Measurements from ENCODE around the gene NBEAL1.
"Not testable (repeated sequence)": the region's sequence is repeated elsewhere in the genome, so short reads cannot be mapped to it uniquely, and the experiment has no call there.

Gene NBEAL1

DNA sequence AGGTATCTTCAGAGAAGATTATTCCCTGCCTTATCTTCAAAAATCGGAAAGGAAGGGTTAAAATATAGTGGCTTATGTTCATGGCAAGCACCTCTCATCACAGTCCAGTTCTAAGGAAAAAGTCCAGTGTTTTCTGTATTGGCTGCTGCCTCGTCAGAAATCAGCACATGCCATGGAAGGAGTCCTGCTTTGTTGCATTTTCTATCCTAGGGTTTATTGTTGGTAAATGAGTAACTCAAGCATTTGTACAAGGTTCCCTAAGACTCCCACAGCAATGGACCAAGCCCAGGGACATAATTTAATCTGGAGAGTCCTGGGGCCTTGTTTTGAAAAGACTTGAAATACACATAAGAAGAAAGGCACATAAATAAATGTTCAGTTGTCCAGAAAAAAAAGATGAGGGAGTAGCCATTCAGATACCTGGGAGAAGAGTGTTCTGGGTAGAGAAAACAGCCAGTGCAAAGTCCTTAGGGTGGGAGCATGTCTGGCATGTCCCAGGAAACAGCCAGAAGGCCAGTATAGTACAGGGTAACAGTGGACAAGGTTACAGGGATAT lies 26.4 kb downstream of the NBEAL1 start:
- no peak for DNase-seq

DNA sequence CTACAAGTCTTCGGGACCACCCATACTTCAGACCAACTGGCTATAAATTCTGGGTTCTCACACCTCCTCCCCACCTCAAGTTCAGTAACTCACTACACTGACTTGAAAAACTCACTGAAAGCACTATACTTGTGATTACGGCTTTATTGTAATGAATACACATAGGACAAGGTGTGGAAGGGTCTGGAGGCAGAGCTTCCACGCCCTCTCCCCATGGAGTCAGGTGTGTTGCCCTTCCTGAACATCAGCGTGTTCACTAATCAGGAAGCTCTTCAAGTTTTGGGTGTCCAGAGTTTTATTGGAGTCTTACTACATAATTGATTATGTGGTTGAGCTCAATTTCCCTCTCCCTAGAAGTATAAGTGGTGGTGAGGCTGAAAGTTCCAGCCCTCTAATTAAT lies 27.5 kb downstream of the NBEAL1 start:
- DNase-seq = no peak

DNA sequence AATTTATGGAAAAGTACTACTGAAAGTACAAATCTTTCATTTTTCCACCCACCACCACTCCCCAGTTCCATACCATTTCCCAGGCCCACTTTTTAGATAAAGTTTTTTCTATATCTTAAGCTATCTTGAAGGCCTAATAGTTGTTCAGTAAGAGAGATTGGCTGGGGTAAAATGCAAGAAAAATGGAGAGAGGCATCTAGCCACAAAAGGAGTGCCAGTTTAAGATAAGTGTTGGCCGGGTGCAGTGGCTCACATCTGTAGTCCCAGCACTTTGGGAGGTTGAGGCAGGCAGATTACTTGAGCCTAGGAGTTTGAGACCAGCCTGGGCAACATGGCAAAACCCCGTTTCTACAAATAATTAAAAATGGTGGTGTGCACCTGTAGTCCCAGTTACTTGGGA lies 28.6 kb downstream of the NBEAL1 start:
- no peak for DNase-seq

DNA sequence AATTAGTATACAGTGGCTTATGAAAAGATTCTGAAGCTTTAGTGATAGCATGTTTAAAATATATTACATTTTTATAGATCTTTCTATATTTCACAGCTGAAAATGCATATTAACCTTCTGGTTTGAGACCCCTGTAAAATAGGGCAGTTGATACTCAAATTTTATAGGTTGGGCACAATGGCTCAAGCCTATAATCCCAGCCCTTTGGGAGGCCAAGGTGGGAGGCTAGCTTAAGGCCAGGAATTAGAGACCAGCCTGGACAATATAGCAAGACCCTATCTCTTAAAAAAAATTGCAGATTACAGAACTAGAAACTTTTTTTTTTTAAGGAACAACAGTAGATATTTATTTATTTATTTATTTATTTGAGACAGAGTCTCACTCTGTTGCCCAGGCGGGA lies 31.2 kb downstream of the NBEAL1 start:
- no peak for DNase-seq

DNA sequence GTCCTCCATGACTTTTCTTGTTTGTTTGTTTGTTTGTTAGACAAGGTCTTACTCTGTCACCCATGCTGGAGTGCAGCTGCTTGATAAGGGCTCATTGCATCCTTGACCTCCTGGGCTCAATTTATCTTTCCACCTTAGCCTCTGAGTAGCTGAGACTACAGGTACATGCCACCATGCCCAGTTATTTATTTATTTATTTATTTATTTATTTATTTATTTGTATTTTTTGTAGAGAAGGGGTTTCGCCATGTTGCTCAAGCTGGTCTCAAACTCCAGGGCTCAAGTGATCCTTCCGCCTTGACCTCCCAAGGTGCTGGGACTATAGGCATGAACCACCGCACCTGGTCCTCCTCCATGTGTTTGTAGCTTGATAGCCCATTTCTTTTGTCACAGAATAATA lies 37.9 kb downstream of the NBEAL1 start:
- no peak for DNase-seq

DNA sequence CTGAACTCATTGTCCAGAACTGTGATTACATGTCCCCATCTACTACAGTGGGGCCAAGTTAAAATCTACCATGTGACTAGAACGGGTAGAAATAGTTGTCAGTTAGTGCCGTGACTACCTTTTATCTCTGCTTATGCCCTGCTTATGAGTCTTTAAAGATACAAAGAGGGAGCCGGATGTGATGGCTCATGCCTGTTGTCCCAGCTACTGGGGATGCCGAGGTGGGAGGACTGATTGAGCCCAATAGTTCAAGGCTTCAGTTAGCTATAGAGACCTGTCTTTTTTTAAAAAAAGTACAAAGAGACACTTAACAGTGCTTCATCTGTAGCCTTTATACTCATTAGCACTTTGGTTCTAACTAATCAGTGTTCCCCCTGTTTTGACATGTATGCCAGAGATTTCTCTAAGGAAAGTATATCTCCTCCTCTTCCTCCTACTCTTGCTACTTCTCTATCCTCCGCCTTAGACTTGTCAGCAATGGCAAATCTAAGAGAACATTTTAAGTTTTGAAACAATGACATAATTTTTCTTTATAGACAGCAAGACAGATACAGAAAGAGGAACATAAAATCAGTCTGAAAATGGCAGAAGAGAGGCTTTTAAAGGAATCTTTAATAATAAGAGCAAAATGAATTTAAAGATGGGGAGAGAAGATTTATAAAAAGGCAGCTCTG lies 45.0 kb downstream of the NBEAL1 start:
- no peak for DNase-seq

DNA sequence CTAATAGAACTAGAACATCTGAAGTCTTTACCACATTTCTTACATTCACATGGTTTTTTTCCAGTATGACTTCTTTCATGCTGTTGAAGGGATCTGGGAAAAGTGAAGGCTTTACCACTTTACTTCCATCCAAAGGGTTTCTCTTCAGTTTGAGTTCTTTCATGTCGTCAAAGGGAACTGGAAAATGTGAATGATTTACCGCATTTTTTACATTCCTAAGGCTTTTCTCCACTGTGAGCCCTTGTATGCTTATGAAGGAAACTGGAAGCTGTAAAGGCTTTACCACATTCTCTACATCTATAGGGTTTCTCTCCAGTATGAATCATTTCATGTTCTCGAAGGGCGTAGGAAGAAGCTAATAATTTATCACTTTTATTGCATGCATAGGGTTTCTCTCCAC lies 46.7 kb downstream of the NBEAL1 start:
- DNase-seq = no peak

DNA sequence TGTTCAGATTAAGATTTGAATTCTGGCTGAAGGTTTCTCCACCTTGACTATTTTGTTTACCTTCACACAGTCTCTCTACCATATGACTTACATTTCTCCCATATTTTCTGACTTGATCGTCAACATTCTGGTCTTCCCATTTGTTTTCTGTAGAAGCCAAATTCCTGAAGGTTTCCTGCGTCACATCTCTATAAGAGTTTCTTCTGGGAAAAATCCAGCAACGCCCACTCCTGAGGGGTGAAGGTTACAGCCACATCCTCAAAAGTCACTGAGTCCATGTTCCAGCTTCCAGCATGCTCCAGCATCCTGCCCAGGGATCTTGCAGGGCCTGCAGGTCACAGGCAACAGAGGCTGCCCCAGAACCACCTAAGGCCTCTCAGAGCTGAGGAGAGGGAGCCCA lies 47.5 kb downstream of the NBEAL1 start:
- DNase-seq = no peak

DNA sequence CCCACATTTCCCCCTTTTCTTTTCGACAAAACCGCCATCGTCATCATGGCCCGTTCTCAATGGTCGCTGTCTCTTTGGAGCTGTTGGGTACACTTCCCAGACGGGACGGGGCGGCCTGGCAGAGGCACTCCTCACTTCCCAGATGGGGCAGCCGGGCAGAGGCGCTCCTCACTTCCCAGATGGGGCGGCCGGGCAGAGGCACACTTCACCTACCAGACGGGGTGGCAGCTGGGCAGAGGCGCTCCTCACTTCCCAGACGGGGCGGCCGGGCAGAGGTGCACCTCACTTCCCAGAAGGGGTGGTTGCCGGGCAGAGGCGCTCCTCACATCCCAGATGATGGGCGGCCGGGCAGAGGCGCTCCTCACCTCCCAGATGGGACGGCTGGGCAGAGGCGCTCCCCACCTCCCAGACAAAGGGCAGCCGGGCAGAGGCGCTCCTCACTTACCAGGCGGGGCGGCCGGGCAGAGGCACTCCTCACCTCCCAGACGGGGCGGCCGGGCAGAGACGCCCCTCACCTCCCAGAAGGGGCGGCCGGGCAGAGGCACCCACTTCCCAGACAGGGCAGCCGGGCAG lies 51.9 kb downstream of the NBEAL1 start:
- DNase-seq = not testable (repeated sequence)

DNA sequence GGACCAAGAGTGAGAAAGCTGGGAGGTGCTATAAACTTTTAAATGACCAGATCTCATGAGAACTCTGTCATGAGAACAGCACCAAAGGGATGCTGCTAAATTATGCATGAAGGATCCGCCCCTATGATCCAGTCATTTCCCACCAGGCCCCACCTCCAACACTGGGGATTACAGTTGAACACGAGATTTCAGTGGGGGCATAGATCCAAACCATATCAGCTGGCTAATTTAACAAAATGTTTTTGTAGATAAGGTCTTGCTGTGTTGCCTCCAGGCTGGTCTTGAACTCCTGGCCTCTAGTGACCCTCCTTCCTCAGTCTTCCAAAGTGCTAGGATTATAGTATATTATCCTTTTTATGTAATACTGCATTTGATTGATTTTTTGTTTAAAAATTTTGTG lies 56.0 kb downstream of the NBEAL1 start:
- DNase-seq = no peak

DNA sequence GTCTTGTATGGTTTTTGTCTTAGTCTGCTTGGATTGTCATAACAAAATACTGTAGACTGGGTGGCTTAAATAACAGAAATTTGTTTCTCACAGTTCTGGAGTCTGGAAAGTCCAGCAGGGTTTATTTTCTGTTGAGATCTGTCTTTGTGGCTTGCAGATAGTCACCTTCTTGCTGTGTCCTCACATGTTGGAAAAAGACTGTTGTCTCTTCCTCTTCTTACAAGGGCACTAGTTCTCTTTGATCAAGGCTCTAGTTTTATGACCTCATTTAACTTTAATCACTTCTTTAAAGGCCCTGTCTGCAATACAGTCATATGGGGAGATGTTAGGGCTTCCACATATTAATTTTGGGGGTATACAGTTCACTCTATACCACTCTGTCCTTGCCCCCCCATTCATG lies 56.5 kb downstream of the NBEAL1 start:
- no peak for DNase-seq

DNA sequence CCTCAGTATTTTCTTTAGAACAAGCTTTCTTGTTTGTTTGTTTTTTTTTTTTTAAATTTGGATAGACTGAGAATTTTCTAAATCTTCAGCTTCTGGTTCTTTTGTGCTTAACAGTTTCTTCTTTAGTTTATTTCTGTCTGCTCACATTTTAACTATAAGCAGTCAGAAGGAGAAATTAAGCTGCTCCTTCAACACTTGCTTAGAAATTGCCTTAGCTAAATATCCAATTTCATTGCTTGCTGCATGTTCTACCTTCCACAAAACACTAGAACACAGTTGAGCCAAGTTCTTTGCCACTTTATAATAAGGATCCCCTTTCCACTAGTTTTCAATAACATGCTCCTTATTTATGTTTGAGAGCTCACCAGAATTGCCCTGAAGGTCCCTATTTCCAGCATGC lies 57.7 kb downstream of the NBEAL1 start:
- DNase-seq = no peak

DNA sequence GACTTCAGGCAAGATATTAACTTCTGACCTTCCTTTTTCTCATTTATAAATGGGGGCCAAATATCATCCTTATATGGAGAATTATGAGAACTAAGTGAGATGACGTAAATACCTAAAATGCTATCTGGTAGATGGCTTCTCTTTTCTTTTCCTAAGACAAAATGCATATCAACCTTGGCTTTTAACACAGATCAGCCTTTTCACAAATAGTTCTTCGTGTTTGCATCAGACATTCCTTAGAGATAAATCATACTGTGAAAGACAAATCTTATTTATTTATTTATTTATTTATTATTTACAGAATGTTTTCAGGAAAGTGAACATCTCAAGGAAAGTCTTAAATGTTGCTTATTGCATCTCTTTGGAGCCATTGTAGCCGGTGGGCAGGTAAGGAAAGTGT lies 62.8 kb downstream of the NBEAL1 start:
- no peak for DNase-seq

DNA sequence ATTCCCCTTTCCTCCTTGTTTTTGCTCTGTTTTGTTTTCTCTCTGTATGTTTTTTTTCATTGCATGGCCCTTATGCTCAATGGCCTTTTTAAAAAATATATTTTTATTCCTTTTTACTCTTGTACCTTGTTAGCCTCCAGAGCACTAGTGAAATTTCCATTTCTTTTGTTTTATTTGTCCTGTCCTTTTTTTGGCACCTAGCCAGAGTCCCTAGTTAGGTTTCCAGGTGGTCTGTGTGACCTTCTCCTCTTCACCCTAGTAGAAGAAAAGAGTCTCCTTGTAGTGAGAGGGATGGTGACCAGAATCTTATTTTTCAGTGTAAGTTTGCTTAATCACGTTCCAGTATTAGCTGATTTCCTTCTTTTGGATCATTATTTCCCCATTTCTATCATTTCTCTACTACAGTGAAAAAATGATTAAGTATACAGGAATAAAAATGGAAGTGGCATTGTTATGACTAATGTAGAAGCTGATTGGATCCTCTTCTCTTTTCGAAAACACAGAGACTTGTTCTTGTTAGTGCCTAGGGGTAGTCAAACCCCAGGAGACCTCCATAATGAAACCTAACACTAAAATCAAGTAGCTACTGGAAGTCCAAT lies 65.9 kb downstream of the NBEAL1 start:
- no peak for DNase-seq

DNA sequence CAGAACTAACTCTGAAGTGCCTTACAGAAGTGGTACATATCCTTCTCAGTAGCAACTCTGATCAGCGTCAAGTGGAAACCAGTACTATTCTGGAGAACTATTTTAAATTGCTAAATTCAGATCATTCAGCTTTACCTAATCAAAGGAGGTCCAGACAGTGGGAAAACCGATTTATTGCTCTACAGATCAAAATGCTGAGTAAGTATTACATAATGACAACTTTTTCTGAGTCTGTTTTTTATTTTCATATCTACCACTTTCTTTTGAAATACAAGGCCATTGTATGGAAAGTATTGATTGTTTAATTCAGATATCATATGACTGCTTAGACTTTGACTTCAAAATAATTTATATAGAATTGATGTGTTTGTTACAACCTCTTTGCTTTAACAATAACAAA lies 68.7 kb downstream of the NBEAL1 start:
- no peak for DNase-seq

DNA sequence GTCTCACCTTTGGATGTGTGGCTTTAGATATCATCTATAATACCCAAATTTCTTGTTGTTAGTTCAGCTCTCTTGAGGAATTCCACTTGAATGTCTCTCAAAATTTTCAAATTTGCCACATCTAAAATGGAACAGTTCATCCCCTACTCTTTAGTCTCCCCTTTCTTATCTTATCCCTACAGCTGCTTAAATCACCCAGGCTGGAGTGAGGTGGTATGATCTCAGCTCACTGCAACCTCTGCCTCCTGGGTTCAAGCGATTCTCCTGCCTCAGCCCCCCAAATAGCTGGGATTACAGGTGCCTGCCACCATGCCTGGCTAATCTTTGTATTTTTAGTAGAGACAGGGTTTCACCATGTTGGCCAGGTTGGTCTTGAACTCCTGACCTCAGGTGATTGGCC lies 71.7 kb downstream of the NBEAL1 start:
- not testable (repeated sequence) for DNase-seq

DNA sequence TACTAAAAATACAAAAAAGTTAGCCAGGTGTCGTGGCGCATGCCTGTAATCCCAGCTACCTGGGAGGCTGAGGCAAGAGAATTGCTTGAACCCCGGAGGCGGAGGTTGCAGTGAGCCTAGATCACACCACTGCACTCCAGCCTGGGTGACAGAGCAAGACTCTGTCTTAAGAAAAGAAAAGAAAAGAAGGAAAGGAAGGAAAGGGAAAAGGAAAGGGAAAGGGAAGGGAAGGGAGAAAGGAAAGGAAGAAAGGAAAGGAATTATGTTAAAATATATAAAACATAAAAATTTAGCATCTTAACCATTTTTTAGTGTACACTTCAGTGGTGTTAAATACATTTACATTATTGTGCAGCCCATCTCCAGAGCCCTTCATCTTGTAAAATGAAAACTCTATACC lies 76.0 kb downstream of the NBEAL1 start:
- not testable (repeated sequence) for DNase-seq

DNA sequence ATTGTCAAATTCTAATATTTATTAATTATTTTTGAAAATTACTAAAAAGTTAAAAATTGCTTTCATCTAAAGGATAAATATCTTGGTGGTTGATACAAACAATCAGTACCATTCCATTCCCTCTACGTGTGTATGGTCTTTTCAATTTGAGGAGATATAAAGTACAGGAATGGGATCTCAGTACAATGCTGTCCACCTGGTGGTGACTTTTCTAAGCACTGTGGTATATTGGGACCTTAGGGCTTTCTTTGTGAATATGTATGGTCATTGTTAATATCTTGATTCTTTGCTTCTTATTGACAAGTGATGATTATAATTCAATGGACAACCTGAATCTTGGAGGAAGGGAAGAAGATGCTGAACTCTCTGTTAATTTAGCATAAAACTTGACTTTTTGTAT lies 83.1 kb downstream of the NBEAL1 start:
- no peak for DNase-seq

DNA sequence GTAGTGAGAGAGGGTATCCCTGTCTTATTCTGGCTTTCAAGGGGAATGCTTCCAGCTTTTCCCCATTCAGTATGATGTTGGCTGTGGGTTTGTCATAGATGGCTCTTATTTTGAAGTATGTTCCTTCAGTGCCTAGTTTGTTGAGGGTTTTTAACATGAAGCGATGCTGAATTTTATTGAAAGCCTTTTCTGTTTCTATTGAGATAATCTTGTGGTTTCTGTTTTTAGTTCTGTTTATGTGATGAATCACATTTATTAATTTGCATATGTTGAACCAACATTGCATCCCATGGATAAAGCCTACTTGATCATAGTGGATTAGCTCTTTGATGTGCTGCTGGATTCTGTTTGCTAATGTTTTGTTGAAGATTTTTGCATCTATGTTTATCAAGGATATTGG lies 87.7 kb downstream of the NBEAL1 start:
- DNase-seq = not testable (repeated sequence)

DNA sequence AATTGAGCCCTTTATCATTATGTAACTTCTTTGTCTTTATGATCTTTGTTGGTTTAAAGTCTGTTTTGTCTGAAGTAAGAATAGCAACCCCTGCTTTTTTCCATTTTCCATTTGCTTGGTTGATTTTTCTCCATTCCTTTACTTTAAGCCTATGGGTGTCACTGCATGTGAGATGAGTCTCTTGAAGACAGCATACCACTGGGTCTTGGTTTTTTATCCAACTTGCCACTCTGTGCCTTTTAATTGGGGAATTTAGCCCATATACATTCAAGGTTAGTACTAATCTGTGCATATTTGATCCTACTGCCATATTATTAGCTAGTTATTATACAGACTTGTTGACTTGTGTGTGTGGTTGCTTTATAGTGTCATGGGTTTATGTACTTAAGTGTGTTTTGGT lies 89.6 kb downstream of the NBEAL1 start:
- no peak for DNase-seq

DNA sequence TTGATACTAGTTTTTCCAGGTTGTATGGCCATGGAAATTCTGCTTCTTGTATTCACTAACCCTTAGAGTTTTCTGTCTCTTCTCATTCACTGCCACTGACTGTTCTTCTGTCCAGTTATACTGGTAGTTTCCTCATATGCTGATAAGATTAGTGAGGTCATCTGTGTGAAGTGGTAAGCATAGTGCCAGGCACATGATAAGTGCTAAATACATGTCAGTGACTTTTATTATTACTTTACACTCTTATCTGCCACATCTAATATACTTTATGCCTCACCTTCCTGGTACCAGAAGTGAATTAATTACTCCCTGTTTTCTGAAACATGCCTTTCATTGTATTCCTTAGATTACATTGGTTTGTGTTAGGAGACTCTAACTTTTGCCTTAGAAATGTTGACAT lies 91.3 kb downstream of the NBEAL1 start:
- no peak for DNase-seq

DNA sequence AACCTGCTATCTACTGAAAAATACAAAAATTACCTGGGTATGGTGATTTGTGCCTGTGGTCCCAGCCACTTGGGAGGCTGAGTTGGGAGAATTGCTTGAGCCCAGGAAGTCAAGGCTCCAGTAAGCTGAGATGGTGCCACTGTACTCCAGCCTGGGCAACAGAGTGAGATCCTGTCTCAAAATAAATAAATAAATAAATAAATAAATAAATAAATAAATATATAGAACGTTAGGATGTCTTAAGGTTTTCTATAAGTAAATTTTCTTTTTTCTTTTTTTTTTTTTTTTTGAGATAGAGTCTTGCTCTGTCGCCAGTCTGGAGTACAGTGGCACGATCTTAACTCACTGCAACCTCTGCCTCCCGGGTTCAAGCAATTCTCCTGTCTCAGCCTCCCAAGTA lies 95.8 kb downstream of the NBEAL1 start:
- not testable (repeated sequence) for DNase-seq

DNA sequence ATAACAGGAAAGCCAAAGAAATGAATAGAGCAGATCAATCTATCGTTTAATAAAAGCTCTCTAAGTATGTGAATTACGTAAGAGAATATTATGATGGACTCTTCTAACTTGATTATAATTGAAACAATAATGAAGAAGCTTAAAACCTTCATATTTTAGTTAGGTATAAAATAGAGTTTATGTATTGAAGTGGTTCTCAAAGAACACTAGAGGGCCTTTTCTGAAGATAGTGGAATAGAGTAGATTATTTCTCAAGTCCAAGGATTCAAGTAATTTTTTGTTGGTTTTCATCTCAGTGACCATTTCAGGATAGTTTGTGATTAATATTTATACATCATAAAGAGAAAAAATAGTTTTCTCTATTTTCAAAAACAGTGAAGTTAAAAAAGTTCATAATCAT lies 97.7 kb downstream of the NBEAL1 start:
- DNase-seq = no peak

DNA sequence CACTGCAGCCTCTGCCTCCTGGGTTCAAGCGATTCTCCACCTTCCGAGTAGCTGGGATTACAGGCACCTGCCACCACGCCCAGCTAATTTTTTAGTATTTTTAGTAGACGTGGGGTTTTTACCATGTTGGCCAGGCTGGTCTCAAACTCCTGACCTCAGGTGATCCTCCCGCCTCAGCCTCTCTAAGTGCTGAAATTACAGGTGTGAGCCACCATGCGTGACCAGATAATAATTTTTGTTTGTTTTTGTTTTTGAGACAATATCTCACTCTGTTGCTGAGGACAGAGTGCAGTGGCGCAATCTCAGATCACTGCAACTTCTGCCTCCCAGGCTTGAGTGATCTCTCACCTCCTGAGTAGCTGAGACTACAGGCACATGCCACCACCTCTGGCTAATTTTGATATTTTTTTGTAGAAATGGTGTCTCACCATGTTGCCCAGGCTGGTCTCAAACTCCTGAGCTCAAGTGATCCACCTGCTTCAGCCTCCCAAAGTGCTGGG lies 100.6 kb downstream of the NBEAL1 start:
- DNase-seq = not testable (repeated sequence)
